MG63 (cell line): Measurements from ENCODE around the gene PRCC. TPM values are rescaled to one million over a fixed set of nuclear protein-coding genes. Genes with fewer than 3 reads are reported as not detected.

Experiments used
- DNase-seq: peaks from one replicate; pipeline ENCODE4 v3.0.0-alpha.2; 2020
- H3K27me3 ChIP-seq: fragments of 250-450 bp; sonication (Bioruptor Pico); 2 replicates; pipeline ENCODE4 v1.5.1; 2020; ENCODE audit warnings: mild to moderate bottlenecking, moderate library complexity
- H3K36me3 ChIP-seq: fragments of 250-450 bp; sonication (Bioruptor Pico); 2 replicates; pipeline ENCODE4 v1.5.1; 2020; ENCODE audit warnings: mild to moderate bottlenecking, moderate library complexity
- H3K4me3 ChIP-seq: fragments of 250-450 bp; sonication (Bioruptor Pico); 2 replicates; pipeline ENCODE4 v1.5.1; 2020; ENCODE audit warnings: mild to moderate bottlenecking, moderate library complexity
- H3K9me3 ChIP-seq: fragments of 250-450 bp; sonication (Bioruptor Pico); 2 replicates; pipeline ENCODE4 v1.5.1; 2020; ENCODE audit warnings: mild to moderate bottlenecking, moderate library complexity
- total RNA-seq: library from RNA; depleted of rRNA; stranded (reverse); fragments of >200 nt; shearing (Covaris generic); gene quantifications from 2 replicates; pipeline ENCODE4 v1.2.3, GENCODE V29; 2014; ENCODE audit warnings: low replicate concordance

PRCC gene
- total RNA-seq, 1 experiment from 2014 or later: 56.9 TPM

DNA sequence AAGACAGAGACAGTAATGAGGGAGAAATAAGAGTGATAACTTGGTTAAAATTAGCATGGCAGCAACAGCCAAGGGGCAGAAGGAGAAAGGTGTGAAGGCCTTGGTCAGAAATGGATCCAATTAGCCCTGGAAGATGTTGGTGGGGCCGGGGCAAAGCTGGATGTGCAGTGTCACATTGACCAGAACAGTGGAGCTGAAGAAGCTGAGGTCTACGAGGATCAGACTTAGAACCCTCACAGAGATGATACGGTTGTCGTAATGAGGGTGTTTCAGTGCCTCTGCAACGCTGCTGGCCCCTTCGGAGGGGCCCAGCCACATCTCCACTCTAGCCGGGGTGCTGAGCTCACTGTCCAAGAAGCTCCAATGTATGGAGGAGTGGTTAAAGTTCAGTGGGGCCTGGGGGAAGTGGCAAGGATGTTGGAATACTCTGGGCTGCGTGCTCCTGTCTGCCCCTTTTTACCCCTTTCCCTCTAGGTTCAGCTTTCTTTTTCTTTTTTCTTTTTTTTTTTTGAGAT, 35.1 kb downstream of the PRCC start:
- H3K4me3 ChIP-seq: no peak overlapping the region
- no peak for DNase-seq
- no peaks in the 10 kb centered on the region for H3K9me3 ChIP-seq
- no peaks in the 10 kb centered on the region for H3K27me3 ChIP-seq
- H3K36me3 ChIP-seq: peaks cover 51% of the 10 kb centered on the region

DNA sequence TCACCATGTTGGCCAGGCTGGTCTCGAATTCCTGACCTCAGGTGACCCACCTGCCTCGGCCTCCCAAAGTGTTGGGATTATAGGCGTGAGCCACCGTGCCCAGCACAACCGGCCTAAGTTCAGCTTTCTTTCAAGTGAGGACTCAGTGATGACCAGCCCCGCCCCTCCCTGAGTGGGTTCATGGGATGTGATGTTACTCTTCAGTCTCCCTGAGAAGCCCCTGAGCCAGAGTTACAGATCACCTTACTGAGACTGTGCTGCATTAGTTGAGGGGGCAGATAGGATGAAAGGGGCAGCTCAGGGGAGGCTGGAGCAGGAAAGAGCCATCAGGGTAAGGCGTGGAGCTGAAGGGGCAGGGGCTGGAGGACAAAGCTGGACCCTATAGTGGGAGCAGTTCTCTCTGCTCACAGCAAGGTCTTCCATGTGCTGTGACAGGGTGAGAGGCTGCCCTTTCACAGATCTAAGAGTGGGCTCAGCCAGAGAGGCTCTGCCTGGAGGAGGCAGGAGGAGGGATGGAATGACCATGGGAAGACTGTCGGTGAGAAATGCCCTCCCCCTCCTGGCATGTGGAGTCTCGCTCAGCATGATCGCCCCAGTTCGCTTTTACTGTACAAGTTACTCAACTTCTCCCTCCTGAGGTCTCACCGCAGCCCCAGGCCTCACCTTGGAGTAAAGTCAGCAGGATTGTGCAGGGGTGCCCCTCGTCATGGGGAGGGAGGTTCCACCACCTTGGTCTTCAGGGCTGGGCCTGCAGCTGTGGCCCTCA, 35.9 kb downstream of the PRCC start:
- H3K9me3 ChIP-seq: no peaks in the 10 kb centered on the region
- no peak for DNase-seq

DNA sequence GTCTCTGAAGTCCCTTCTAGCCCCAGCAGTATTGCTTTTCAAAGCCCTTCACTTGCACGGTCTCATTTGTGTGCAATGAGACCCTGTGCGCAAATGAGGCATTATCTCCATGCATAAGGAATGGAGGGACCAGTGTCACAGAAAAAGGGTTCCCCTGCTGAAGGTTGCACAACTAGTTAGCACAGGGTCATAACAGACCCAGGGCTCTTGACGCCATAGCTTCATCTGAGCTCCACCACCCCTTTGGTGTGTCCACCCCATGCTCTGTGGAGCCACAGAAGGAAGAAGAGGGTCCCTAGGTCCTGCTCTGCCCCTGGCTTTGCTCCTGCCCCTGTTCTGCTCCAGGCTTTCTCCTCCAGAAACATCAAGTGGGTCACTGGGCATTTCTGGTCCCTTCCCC, 36.7 kb downstream of the PRCC start:
- H3K4me3 ChIP-seq: no peak overlapping the region

More for the DNA sequence above, 35.9 kb downstream of the PRCC start:
- Histone ChIP-seq H3K4me3 (no peak overlapping the region), H3K36me3 (peaks cover 43% of the 10 kb centered on the region), H3K27me3 (no peaks in the 10 kb centered on the region)

DNA sequence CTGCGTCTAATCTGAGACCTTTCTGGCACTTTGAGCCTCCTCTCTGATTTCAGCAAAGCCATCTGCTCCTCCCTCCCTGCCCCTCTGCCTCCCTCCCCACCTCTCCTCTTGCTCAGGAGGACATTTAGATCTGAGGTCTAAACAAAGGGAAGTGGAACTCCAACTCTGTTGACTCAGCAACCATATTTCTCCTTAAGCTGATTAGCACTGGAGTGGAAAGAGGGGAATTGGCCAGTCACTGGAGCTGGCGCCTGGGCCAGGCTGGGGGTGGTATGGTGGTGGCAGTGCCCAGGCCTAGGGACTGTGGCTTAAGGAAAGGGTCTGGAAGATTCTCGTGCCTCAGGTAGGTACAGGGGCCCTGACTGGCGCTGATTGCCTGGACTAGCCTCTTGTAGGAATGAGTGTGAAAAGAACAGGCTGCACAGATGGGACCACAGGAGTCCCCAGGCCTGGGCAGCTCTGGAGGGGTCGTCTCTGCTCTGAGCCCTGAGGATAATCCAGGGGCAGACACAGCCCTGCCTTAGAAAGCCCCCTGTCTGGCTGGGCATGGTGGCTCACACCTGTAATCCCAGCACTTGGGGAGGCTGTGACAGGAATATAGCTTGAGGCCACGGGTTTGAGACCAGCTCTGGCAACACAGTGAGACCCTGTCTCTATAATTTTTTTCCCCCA, 37.4 kb downstream of the PRCC start:
- Histone ChIP-seq H3K27me3 (no peaks in the 10 kb centered on the region), H3K4me3 (no peak overlapping the region), H3K36me3 (peaks cover 30% of the 10 kb centered on the region), H3K9me3 (no peaks in the 10 kb centered on the region)
- peak; percentile 45 for DNase-seq

More for the DNA sequence above, 36.7 kb downstream of the PRCC start:
- peaks cover 37% of the 10 kb centered on the region for H3K36me3 ChIP-seq
- no peaks in the 10 kb centered on the region for H3K27me3 ChIP-seq
- no peak for DNase-seq
- no peaks in the 10 kb centered on the region for H3K9me3 ChIP-seq

DNA sequence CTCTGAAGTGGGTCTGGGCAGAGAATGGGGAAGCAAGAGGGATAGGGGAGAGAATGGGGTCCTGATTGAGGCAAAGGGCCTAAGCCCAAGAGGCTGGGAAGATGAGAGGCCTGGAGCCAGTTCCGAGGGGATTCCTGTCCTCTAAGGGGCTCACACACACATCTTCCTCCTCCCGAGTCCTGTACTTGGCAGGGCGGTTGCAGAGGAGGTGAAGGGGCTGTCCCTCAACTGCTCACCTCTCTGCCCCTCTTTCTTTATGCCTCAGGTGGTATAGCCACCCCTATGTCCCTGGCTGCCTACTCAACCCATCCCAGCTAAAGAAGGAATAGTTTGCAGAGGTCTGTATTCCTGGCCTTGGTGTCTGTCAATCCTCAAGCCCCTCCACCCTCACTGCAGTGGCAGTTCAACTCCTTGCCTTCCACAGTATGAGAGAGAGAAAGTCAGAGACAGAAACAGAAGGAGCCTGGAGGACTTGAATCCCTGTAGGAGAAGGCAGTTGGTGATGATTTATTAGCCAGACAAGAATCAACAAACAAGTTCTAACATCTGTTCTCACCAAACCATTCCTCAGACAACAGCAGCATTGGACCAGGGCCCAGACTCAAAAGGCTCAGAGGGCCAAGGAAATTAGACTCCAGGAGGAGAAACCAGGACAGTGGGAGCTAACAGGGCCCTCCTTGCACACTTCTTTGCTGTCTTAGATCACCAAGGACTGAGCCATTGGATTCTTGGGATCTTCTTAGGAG, 38.6 kb downstream of the PRCC start:
- Histone ChIP-seq H3K4me3 (no peak overlapping the region), H3K36me3 (peaks cover 19% of the 10 kb centered on the region), H3K27me3 (no peaks in the 10 kb centered on the region), H3K9me3 (no peaks in the 10 kb centered on the region)
- DNase-seq: peak; percentile 83

DNA sequence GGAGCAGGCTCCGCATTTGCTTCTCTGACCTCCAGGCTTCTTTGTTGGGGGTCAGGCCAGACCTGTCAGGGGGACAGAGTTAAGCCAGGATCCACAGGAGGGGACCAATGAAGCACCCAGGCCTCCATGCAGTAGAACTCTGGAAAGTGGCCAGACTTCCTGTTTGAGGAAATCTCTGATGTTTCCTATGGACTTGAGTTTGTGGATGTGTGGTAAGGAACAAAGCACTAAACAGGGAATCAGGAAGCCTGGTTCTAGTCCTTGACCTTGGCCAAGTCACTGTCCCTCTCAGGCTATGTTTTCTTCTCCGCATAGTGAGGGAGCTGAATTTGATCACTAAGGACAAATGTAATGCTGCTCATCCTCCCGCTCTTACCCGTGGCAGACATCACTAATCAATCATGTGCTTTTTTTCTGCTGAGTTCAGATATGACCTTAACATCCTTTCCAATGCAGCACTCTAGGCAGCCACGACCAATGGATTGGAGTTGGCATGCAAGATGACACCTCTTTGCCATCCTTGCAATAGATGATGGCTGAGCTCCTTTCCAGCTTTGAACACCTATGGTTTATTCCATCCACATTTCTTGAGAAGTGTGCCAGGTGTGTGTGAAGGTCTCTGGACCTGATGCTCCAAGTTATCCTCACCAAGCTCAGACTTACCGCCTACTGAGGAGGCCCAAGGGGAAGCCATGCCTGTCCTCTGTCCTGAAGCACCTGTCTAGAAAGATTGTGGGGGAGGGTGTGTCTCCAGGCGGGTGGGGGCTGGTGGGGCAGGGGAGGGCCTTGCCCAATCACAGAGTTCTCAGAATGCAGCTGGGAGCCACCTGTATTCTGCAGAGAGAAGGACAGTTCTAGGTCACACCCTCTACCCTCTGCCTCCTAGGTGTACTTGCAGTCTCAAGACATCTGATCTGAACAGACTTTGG, 39.4 kb downstream of the PRCC start:
- Histone ChIP-seq H3K36me3 (peaks cover 11% of the 10 kb centered on the region), H3K27me3 (no peaks in the 10 kb centered on the region), H3K9me3 (no peaks in the 10 kb centered on the region), H3K4me3 (no peak overlapping the region)
- DNase-seq: no peak

DNA sequence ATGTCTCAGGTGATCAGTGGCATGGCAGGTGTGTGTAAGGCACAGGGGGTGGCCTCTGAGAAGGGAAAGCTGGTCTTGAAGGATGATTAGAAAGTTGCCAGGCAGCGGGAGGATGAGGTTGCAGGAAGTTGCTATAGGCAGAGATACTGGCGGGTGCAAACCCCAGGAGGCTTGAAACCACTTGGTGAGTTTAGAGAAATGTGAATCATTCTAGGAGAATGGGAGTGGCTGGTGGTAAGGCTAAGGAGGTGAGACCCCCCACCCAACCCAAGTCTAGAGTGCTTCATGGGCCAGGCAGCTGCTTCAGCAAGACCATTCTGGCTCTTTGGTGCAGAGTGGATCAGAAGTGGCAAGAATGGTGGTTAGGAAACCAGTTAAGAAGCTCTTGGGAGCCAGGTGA, 40.3 kb downstream of the PRCC start:
- Histone ChIP-seq H3K36me3 (peaks cover 5% of the 10 kb centered on the region; the same call in 1 of the 2 replicates), H3K27me3 (no peaks in the 10 kb centered on the region), H3K4me3 (no peak overlapping the region), H3K9me3 (no peaks in the 10 kb centered on the region)
- no peak for DNase-seq

DNA sequence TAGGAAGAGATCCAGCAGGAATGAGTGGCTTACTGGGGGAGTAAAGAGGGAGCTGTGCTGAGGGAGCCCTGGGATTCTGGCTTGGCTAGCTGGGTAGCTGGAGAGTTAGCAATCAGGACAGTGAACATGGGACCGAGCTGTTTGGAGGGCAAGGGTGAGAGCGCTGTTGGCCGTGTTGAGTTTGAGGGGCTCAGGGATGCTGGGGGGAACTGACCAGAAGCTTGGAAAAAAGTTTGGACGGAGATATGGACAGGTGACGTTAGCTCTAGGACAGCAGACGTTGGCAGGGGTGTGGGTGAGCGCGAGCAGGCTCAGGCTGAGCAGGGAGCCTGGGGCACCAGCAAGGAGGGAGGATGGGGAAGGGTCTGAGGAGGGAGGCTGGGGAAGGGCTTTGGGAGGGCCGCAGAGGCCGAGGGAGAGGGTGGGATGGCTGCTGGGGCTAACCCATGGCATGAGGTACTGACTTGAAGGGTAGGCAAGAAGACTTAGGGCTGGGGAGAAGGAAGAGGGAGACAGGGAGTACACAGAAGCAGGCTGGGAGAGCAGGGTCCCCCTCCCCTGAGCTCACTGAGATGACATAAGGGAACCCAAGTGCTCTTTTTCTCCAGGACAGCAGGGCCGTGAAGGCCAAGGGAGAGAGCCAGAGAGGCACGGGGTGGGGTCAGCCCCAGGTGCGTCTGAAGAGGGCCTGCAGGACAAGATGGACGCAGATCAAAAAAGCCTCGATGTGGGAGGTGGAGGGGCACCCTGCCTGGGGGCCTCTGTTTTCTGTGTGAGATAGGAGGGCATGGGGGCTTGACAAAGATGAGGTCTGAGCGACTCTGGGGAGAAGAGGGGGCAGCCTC, 41.1 kb downstream of the PRCC start:
- Histone ChIP-seq H3K9me3 (no peaks in the 10 kb centered on the region), H3K4me3 (no peak overlapping the region), H3K36me3 (peaks cover 3% of the 10 kb centered on the region; the same call in 1 of the 2 replicates), H3K27me3 (no peaks in the 10 kb centered on the region)
- no peak for DNase-seq

DNA sequence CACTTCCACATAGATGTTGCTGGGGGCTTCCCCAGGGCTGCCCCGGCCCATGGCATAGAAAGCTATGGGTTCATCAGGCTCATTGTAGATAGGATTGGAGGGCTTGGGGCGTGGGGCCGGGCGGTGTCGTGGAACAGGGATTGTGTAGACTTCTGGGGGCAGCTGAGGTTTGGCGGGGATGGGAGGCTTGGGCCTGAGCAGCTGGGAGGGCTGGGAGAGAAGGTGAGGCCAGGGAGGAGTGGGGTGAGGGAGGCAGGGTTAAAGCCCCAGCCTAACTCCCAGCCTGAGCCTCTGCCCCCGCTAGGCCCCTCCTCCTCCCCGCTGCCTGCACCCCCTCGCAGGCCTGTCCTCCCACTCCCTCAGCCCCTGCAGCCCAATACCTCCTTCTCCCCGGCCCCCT, 41.9 kb downstream of the PRCC start:
- Histone ChIP-seq H3K9me3 (no peaks in the 10 kb centered on the region), H3K27me3 (no peaks in the 10 kb centered on the region), H3K4me3 (no peak overlapping the region), H3K36me3 (peaks cover 3% of the 10 kb centered on the region; the same call in 1 of the 2 replicates)
- no peak for DNase-seq

DNA sequence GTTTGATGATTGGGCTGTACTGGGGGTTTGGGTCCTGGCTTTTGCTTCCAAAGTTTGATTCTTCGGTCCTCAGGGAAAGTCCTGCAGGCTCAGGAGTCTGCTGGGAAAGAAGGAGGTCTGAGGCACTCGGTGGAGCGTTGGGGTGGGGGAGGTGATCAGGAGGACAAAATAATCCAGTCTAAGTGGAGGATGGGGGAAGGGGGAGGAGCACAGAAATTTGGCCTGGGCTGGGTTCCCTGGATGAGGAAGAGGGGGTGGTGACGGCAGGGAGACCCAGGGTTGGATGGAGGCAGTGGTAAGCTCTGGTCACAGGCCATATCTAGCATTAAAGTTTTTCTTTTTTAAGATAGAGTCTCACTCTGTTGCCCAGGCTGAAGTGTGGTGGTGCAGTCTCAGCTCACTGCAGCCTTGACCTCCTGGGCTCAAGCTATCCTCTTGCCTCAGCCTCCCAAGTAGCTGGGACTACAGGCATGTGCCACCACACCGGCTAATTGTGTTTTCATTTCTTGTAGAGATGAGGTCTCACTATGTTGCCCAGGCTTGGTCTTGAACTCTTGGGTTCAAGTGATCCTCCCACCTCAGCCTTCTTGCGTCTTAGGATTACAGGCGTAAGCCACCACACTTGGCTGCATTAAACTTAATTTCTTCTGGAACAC, 42.5 kb downstream of the PRCC start:
- Histone ChIP-seq H3K9me3 (no peaks in the 10 kb centered on the region), H3K27me3 (no peaks in the 10 kb centered on the region), H3K4me3 (no peak overlapping the region), H3K36me3 (peaks cover 3% of the 10 kb centered on the region; the same call in 1 of the 2 replicates)
- no peak for DNase-seq

DNA sequence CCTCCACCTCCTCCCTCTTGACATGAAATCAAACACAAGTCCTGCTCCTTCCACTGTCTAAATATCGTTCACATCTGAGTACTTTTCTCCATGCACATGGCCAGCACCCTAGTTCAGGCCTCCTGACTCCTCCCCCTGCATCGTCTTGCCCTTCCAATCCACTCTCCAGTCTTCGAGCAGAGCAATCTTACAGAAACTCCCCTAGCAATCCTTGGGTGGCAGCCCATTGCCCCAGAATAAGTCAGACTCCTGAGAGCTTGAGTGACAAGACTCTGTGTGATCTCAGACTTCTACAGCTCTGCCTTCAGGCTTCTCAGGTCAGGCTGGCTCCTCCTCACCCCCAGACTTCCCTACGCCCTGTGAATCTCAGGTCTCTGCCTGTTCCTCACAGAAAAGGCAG, 43.8 kb downstream of the PRCC start:
- Histone ChIP-seq H3K36me3 (peaks cover 3% of the 10 kb centered on the region; the same call in 1 of the 2 replicates), H3K4me3 (no peak overlapping the region), H3K27me3 (no peaks in the 10 kb centered on the region), H3K9me3 (no peaks in the 10 kb centered on the region)
- no peak for DNase-seq

DNA sequence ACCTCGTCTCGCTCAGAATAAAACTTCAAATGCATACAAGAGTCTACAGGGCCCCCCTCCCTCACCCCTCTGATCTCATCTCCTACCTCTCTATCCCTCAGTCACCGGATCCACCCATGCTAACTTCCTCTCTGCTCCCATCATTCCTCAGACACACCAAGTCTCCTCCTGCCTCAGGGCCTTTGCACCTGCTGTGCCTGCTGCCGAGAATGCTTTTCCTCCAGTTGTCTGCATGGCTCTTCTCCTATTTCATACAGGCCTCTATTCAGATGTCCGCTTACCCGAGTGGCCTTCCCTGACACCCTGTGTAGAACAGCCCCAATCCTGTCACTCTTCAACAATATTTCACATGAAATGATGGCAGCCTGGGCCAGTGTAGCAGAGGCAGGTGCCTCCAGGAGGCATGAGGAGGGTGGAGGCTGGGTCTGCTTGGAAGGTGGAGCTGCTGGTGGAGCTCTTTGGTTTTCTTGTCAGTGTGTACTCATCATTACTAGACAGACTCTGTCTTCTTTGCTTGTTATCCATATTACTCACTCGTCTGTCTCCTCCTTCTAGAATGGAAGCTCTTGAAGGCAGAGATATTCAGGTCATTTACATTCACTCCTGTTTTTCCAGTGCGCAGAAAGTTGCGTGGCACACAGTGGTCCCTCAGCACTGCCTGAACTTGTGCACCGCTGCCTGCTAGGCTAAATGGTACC, 45.1 kb downstream of the PRCC start:
- H3K36me3 ChIP-seq: no peaks in the 10 kb centered on the region
- no peak for DNase-seq

DNA sequence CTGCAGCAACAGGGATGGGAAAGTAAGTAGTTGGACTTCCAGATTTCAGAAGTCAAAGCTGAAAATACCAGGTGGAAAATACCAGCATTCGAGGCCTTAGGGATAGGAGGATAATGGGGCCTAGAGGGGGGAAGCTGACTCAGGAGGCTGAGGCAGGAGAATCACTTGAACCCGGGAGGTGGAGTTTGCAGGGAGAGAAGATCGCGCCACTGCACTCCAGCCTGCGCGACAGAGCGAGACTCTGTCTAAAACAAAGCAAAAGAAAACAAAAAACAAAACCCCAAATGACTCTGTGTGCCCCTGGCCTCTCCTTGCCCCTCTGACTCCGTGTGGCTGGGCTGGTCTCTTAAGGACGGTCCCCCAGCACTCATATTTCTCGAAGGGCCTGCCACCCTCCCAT, 46.0 kb downstream of the PRCC start:
- Histone ChIP-seq H3K27me3 (no peaks in the 10 kb centered on the region), H3K4me3 (no peak overlapping the region), H3K9me3 (no peaks in the 10 kb centered on the region), H3K36me3 (no peaks in the 10 kb centered on the region)
- DNase-seq: no peak

More for the DNA sequence above, 45.1 kb downstream of the PRCC start:
- Histone ChIP-seq H3K9me3 (no peaks in the 10 kb centered on the region), H3K4me3 (no peak overlapping the region), H3K27me3 (no peaks in the 10 kb centered on the region)

DNA sequence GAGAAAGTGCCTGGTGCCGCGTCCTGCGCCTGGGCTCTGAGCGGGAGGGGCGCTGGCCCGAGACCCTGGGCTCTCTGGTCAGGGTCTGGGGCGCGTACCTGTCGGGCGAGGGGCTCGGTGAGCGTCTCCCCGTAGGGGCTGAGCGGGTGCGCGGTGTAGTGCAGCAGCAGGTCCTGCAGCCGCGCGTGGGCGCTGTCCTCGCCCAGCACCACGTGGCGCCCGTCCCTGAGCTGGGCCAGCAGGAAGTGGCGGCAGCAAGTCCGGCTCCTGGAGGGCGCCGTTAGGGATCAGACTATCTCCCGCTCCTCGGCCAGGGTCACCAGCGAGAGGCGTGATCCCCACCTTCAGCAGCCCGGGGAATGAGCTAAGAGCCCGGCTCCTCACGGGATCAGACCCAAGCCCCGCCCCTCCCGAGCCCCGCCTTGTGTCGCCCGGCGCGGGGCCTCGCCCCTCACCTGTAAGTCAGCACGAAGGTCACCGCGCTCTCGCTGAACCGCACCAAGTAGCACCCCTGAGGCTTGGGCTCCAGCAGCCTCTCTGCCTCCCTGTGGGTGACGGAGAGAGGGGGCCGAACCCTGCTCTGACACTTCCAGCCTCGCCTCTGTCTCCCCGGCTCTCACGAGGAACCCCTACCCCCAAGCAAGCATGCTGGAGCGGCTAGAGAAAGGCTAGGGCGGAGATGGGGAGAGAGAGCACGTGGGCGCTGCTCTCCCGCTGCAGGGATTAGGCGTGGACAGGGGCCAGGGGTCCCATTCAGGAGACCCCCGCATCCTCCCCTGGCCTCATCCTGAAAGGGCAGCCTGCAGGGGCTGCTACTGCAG, 46.6 kb downstream of the PRCC start:
- Histone ChIP-seq H3K27me3 (no peaks in the 10 kb centered on the region), H3K9me3 (no peaks in the 10 kb centered on the region), H3K36me3 (no peaks in the 10 kb centered on the region), H3K4me3 (no peak overlapping the region)
- DNase-seq: no peak
